ENCODE results near the gene SLF2.

DNA sequence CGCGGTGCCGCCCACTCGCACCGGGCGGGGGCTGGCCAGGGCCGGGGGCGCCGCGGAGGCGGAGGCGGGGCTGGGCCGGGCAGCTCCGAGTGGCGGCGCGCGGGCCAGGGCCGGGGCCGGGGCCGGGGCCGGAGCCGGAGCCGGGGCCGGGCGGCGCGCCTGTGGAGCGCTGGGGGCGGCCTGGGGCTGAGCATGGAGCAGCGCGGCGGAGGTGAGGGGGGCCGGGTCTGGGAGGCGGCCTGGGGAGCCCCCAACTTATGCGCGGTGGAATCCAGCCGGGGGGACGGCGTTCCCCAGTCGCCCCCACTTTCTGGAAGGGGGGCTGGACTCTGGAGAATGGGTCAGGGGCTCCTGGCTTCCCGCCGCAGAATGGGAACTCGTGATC lies 87.0 kb downstream of the SLF2 start, which contains the start of gene LZTS2:
- TF ChIP-seq, protein P1, sequence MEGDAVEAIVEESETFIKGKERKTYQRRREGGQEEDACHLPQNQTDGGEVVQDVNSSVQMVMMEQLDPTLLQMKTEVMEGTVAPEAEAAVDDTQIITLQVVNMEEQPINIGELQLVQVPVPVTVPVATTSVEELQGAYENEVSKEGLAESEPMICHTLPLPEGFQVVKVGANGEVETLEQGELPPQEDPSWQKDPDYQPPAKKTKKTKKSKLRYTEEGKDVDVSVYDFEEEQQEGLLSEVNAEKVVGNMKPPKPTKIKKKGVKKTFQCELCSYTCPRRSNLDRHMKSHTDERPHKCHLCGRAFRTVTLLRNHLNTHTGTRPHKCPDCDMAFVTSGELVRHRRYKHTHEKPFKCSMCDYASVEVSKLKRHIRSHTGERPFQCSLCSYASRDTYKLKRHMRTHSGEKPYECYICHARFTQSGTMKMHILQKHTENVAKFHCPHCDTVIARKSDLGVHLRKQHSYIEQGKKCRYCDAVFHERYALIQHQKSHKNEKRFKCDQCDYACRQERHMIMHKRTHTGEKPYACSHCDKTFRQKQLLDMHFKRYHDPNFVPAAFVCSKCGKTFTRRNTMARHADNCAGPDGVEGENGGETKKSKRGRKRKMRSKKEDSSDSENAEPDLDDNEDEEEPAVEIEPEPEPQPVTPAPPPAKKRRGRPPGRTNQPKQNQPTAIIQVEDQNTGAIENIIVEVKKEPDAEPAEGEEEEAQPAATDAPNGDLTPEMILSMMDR (IDR thresholded peaks at IDR 0.05; ENCODE audit: low read length), result no peak
- no peak for TF ChIP-seq EZH2phosphoT487 (IDR thresholded peaks at IDR 0.05; ENCODE audit: low read length)
- TF ChIP-seq EZH2 (optimal IDR thresholded peaks at IDR 0.05; ENCODE audit: low read depth, low read length), result no peak
